A549 (cell line): ENCODE results near the gene TCP11L2. TPM values are rescaled to one million over a fixed set of nuclear protein-coding genes. Genes with fewer than 3 reads are reported as not detected.

ENCODE experiments used
- ATAC-seq, 2 experiments: fragments of 200-7000 bp in 1 of 2; fragments of >200 bp in 1 of 2; cut with Nextera tagmentation in 1 of 2; cut with Tn5 transposase in 1 of 2; 3 replicates each; pipeline versions ENCODE4 v1.8.0 to v1.9.1; 2018 to 2020; ENCODE audit warnings: mild to moderate bottlenecking in 1 of 2, moderate library complexity in 1 of 2
- CTCF ChIA-PET: fragments of 300-600 bp; sonication (Branson Sonifier 250); formaldehyde crosslinking; extraction: SDS; loops from one replicate; lab custom pipeline; 2021; ENCODE audit warnings: antibody characterized with exemption, inconsistent platforms; lab: Yijun Ruan, JAX
- POLR2A ChIA-PET: fragments of 350-600 bp; formaldehyde crosslinking; extraction: SDS; loops from one replicate; lab custom pipeline; 2021; ENCODE audit warnings: antibody characterized with exemption, inconsistent platforms; lab: Yijun Ruan, JAX
- DNase-seq, 2 experiments: peaks; one replicate each; pipeline versions ENCODE4 v3.0.0 to v3.0.0-alpha.2; 2011 to 2016; ENCODE audit warnings: low read depth in 1 of 2, low spot score in 1 of 2
- FAIRE-seq: peaks from 2 replicates; lab custom pipeline; 2011; peaks lifted over from hg19 to GRCh38; lab: Jason Lieb, UNC
- H3K27ac ChIP-seq, 2 experiments: fragments of >200 bp; sonication (Bioruptor Twin); formaldehyde crosslinking; 3 replicates each; pipeline ENCODE4 v1.5.1; 2016 to 2017
- H3K4me1 ChIP-seq: fragments of >200 bp; sonication (Bioruptor Twin); formaldehyde crosslinking; 3 replicates; pipeline ENCODE4 v1.6.1; 2016
- H3K4me2 ChIP-seq: fragments of >200 bp; sonication (Bioruptor Twin); formaldehyde crosslinking; 3 replicates; pipeline ENCODE4 v1.6.1; 2016
- H3K4me3 ChIP-seq: fragments of >200 bp; sonication (Bioruptor Twin); formaldehyde crosslinking; 3 replicates; pipeline ENCODE4 v1.5.1; 2016
- H3K9me3 ChIP-seq: fragments of >200 bp; sonication (Bioruptor Twin); formaldehyde crosslinking; 3 replicates; pipeline ENCODE4 v1.6.1; 2016
- CBX2 ChIP-seq: fragments of 200-600 bp; sonication (generic); IDR thresholded peaks from 2 replicates; pipeline ENCODE4 v1.6.1; 2016; ENCODE audit warnings: low read depth, mild to moderate bottlenecking, borderline replicate concordance
- CEBPB ChIP-seq, 2 experiments: fragments of >200 bp in 1 of 2; sonication (Bioruptor Twin) in 1 of 2; formaldehyde crosslinking in 1 of 2; IDR thresholded peaks; 2 replicates each; pipeline ENCODE4 v1.6.1; 2012 to 2016
- CHD4 ChIP-seq: fragments of 200-600 bp; sonication (generic); IDR thresholded peaks from 2 replicates; pipeline ENCODE4 v1.6.1; 2016; ENCODE audit warnings: antibody characterized with exemption, mild to moderate bottlenecking, borderline replicate concordance
- FOSB ChIP-seq: fragments of 250-450 bp; sonication (Bioruptor Pico); IDR thresholded peaks from 2 replicates; pipeline ENCODE4 v1.5.0; 2020; ENCODE audit warnings: mild to moderate bottlenecking, moderate library complexity
- HOXB13 ChIP-seq: fragments of 250-450 bp; sonication (Bioruptor Pico); IDR thresholded peaks from 2 replicates; pipeline ENCODE4 v1.5.0; 2020; ENCODE audit warnings: low read depth, mild to moderate bottlenecking, moderate library complexity
- JUNB ChIP-seq: fragments of >200 bp; sonication (Bioruptor Twin); formaldehyde crosslinking; IDR thresholded peaks from 2 replicates; pipeline ENCODE4 v1.6.1; 2016
- KDM1A ChIP-seq: fragments of 200-600 bp; sonication (generic); IDR thresholded peaks from 2 replicates; pipeline ENCODE4 v1.6.1; 2016; ENCODE audit warnings: low read depth, mild to moderate bottlenecking
- NR3C1 ChIP-seq: fragments of >200 bp; sonication (Bioruptor Twin); formaldehyde crosslinking; IDR thresholded peaks from 3 replicates; pipeline ENCODE4 v1.6.1; 2017
- RNF2 ChIP-seq: fragments of 200-600 bp; sonication (generic); IDR thresholded peaks from 2 replicates; pipeline ENCODE4 v1.6.1; 2016; ENCODE audit warnings: low read depth, mild to moderate bottlenecking, antibody characterized with exemption, moderate library complexity, borderline replicate concordance
- SREBF2 ChIP-seq: fragments of 450-650 bp; IDR thresholded peaks from 2 replicates; pipeline ENCODE4 v1.6.1; 2014; ENCODE audit warnings: mild to moderate bottlenecking, moderate library complexity
- USF2 ChIP-seq: fragments of 450-650 bp; IDR thresholded peaks from 2 replicates; pipeline ENCODE4 v1.6.1; 2014; ENCODE audit warnings: antibody characterized with exemption
- WGBS: methylation state at CpG from one replicate; pipeline ENCODE4 v1.1.6; 2017; ENCODE audit errors: missing lambda C conversion rate; 5-methylcytosine and 5-hydroxymethylcytosine counted together
- polyA plus RNA-seq, 4 experiments: library from polyadenylated mRNA; depleted of rRNA in 3 of 4; stranded (reverse); fragments of >200 nt; fragmentation: RNase III in 1 of 4; extraction: RNeasy Plus Mini Kit Qiagen cat#74134 plus additional on column Dnase treatment in 1 of 4; gene quantifications; 2 replicates in 3 of 4; 3 replicates in 1 of 4; pipeline ENCODE4 v1.2.3, GENCODE V29; 2011 to 2017
- small RNA-seq, 6 experiments: library from RNA; depleted of rRNA; stranded (forward); fragments of <200 nt; gene quantifications; one replicate each; pipeline ENCODE3, GENCODE V24; 2012

TCP11L2 gene
- polyA plus RNA-seq, 2 of the 4 experiments (the other 2 are of a cell fraction): 4.1 to 16.6 TPM

- Histone ChIP-seq H3K4me2 (no peak overlapping the region), H3K9me3 (no peaks in the 10 kb centered on the region), H3K27ac (no peak overlapping the region), H3K4me3 (no peak overlapping the region), H3K4me1 (no peaks in the 10 kb centered on the region)
- WGBS: 91% methylated on average over 1 of the region's 1 CpG
- ATAC-seq (no peak), DNase-seq (no peak), FAIRE-seq (peak; percentile 32)
- ChIA-PET CTCF (interaction anchor here (0.7 to 2.5 kb wide), 4 partner anchors 15 to 449 kb away, joined by 3 to 9 read pairs (median 6); no protein-coding TSS in a partner anchor), POLR2A (no interaction called here)
- TF ChIP-seq USF2 (no peak), CEBPB (IDR thresholded peaks at IDR 0.05) (no peak), SREBF2 (no peak), JUNB (no peak), HOXB13 (CRISPR knock-in tag) (no peak), FOSB (no peak), KDM1A (no peak), CBX2 (no peak), CHD4 (no peak), NR3C1 (no peak), RNF2 (no peak)
These were observed 90.2 kb downstream of the TCP11L2 start for GRCh38 chr12:106392759-106393158.

Small RNAs within 50 kb of the gene (small RNA-seq; reads per million reads assigned to genes)
- gene RNU7-94P: 0 to 0.43 (median 0) reads per million in 6 experiments

Other genes with a start within 250 kb of the TCP11L2 start
- 22.3 and 25.4 TPM in 2 replicates for gene NUAK1, start 163.8 kb upstream of the TCP11L2 start, polyA plus RNA-seq (2011; rRNA removed)
- 18.1 to 23.5 TPM (median 20.8 TPM) in 3 replicates for gene NUAK1, start 163.8 kb upstream of the TCP11L2 start, polyA plus RNA-seq (2017; fragmentation: RNase III; extraction: RNeasy Plus Mini Kit Qiagen cat#74134 plus additional on column Dnase treatment)
- 96.5 and 108 TPM in 2 replicates for gene CKAP4, start 54.7 kb upstream of the TCP11L2 start, polyA plus RNA-seq (2011; rRNA removed)
- 62.6 to 71.7 TPM (median 70.4 TPM) in 3 replicates for gene CKAP4, start 54.7 kb upstream of the TCP11L2 start, polyA plus RNA-seq (2017; fragmentation: RNase III; extraction: RNeasy Plus Mini Kit Qiagen cat#74134 plus additional on column Dnase treatment)
- gene POLR3B, start 55.0 kb downstream of the TCP11L2 start, polyA plus RNA-seq (2011; rRNA removed): 9.5 and 10.7 TPM in 2 replicates
- gene POLR3B, start 55.0 kb downstream of the TCP11L2 start, polyA plus RNA-seq (2017; fragmentation: RNase III; extraction: RNeasy Plus Mini Kit Qiagen cat#74134 plus additional on column Dnase treatment): 5.4 to 6.1 TPM (median 5.7 TPM) in 3 replicates